ENCODE measurements around the gene APOF.
"Not testable (repeated sequence)": the region's sequence is repeated elsewhere in the genome, so short reads cannot be mapped to it uniquely, and the experiment has no call there.

APOF gene

GRCh38 chr12:56330936-56331490, 31.6 kb downstream of the APOF start:
- no peak for DNase-seq

GRCh38 chr12:56326533-56326932, 36.1 kb downstream of the APOF start:
- DNase-seq = no peak

GRCh38 chr12:56326126-56326525, 36.5 kb downstream of the APOF start:
- no peak for DNase-seq

GRCh38 chr12:56324206-56324605, 38.5 kb downstream of the APOF start:
- no peak for DNase-seq

GRCh38 chr12:56321610-56322009, 41.0 kb downstream of the APOF start:
- not testable (repeated sequence) for DNase-seq

GRCh38 chr12:56321027-56321426, 41.6 kb downstream of the APOF start:
- peak; percentile 50 for DNase-seq

- no peak for DNase-seq
Observed at GRCh38 chr12:56317675-56318074, 45.0 kb downstream of the APOF start.

- DNase-seq = peak; percentile 98
Observed at GRCh38 chr12:56315622-56316473, 46.8 kb downstream of the APOF start, which contains the start of gene CNPY2. TSS of gene CNPY2 (minus strand) at chr12:56315988. CDS start at chr12:56315217, 771 bp downstream.

- DNase-seq = no peak
Observed at GRCh38 chr12:56315249-56315621, 47.4 kb downstream of the APOF start.

GRCh38 chr12:56311003-56311402, 51.7 kb downstream of the APOF start:
- no peak for DNase-seq
